HEK293 (cell line): ENCODE measurements around the gene F9.

Source experiments
- CTCF ChIA-PET: fragments of 350-600 bp; formaldehyde crosslinking; extraction: SDS; loops from one replicate; lab custom pipeline; 2021; ENCODE audit warnings: antibody characterized with exemption; lab: Yijun Ruan, JAX
- POLR2A ChIA-PET: fragments of 300-600 bp; formaldehyde crosslinking; extraction: SDS; loops from one replicate; lab custom pipeline; 2020; ENCODE audit warnings: antibody characterized with exemption, inconsistent platforms; lab: Yijun Ruan, JAX
- H3K27ac ChIP-seq: fragments of 200-500 bp; sonication (Bioruptor generic); 2 replicates; pipeline ENCODE4 v1.5.1; 2014; ENCODE audit warnings: low read depth, low read length, control low read depth, inconsistent platforms; ENCODE audit errors: extremely low read depth
- H3K36me3 ChIP-seq, 2 experiments: fragments of 200-500 bp in 1 of 2; sonication (Bioruptor generic) in 1 of 2; 1 replicate in 1 of 2; 2 replicates in 1 of 2; pipeline ENCODE4 v1.5.1; 2014 to 2017; ENCODE audit warnings: inconsistent platforms in 2 of 2, low read length in 2 of 2; ENCODE audit not compliant: control insufficient read depth in 2 of 2, insufficient read depth in 1 of 2
- H3K4me1 ChIP-seq: fragments of 200-500 bp; sonication (Bioruptor generic); 2 replicates; pipeline ENCODE4 v1.5.1; 2014; ENCODE audit warnings: mild to moderate bottlenecking, low read length, inconsistent platforms; ENCODE audit not compliant: control insufficient read depth, insufficient read depth
- H3K4me3 ChIP-seq: 2 replicates; pipeline ENCODE4 v1.5.1; 2011; ENCODE audit warnings: low read depth, mild to moderate bottlenecking, control low read depth, low read length, moderate library complexity
- H3K9me3 ChIP-seq: fragments of 200-500 bp; sonication (Bioruptor generic); 2 replicates; pipeline ENCODE4 v1.5.1; 2014; ENCODE audit warnings: low read depth, low read length, inconsistent platforms; ENCODE audit not compliant: control insufficient read depth, insufficient read depth
- FEZF1 ChIP-seq: fragments of 450-650 bp; formaldehyde crosslinking; IDR thresholded peaks from 2 replicates; pipeline ENCODE4 v1.5.1; 2016; ENCODE audit warnings: missing biosample characterization, missing genetic modification characterization
- GLIS2 ChIP-seq: fragments of 450-650 bp; formaldehyde crosslinking; IDR thresholded peaks from 2 replicates; pipeline ENCODE4 v1.5.1; 2016; ENCODE audit warnings: missing biosample characterization, missing genetic modification characterization
- INSM2 ChIP-seq: fragments of 450-650 bp; formaldehyde crosslinking; IDR thresholded peaks from 2 replicates; pipeline ENCODE4 v1.5.1; 2016; ENCODE audit warnings: missing biosample characterization, missing genetic modification characterization
- RBAK ChIP-seq: fragments of 450-650 bp; formaldehyde crosslinking; IDR thresholded peaks from 2 replicates; pipeline ENCODE4 v1.5.1; 2016; ENCODE audit warnings: missing biosample characterization, missing genetic modification characterization
- YY1 ChIP-seq: fragments of 450-650 bp; formaldehyde crosslinking; IDR thresholded peaks from 2 replicates; pipeline ENCODE4 v1.5.1; 2018; ENCODE audit warnings: missing biosample characterization, missing genetic modification characterization
- ZBTB48 ChIP-seq: fragments of 450-650 bp; formaldehyde crosslinking; IDR thresholded peaks from 2 replicates; pipeline ENCODE4 v1.5.1; 2016; ENCODE audit warnings: missing biosample characterization, missing genetic modification characterization
- ZFHX2 ChIP-seq: fragments of 450-650 bp; formaldehyde crosslinking; conservative IDR thresholded peaks from 2 replicates; pipeline ENCODE4 v1.5.1; 2016; ENCODE audit warnings: missing biosample characterization, missing genetic modification characterization
- ZFP37 ChIP-seq: fragments of 450-650 bp; formaldehyde crosslinking; IDR thresholded peaks from 2 replicates; pipeline ENCODE4 v1.5.1; 2016; ENCODE audit warnings: missing biosample characterization, missing genetic modification characterization
- ZNF146 ChIP-seq: fragments of 450-650 bp; formaldehyde crosslinking; IDR thresholded peaks from 2 replicates; pipeline ENCODE4 v1.5.1; 2016; ENCODE audit warnings: missing biosample characterization, missing genetic modification characterization
- ZNF184 ChIP-seq: fragments of 450-650 bp; IDR thresholded peaks from 2 replicates; pipeline ENCODE4 v1.5.1; 2018; ENCODE audit warnings: missing biosample characterization, mild to moderate bottlenecking, missing genetic modification characterization
- ZNF214 ChIP-seq: fragments of 450-650 bp; formaldehyde crosslinking; IDR thresholded peaks from 2 replicates; pipeline ENCODE4 v1.5.1; 2017; ENCODE audit warnings: missing biosample characterization, mild to moderate bottlenecking, missing genetic modification characterization, borderline replicate concordance
- ZNF24 ChIP-seq: fragments of 450-650 bp; formaldehyde crosslinking; IDR thresholded peaks from 2 replicates; pipeline ENCODE4 v1.5.1; 2016; ENCODE audit warnings: missing biosample characterization, missing genetic modification characterization
- ZNF362 ChIP-seq: fragments of 450-650 bp; formaldehyde crosslinking; IDR thresholded peaks from 2 replicates; pipeline ENCODE4 v1.5.1; 2016; ENCODE audit warnings: missing biosample characterization, missing genetic modification characterization
- ZNF404 ChIP-seq: fragments of 450-650 bp; formaldehyde crosslinking; IDR thresholded peaks from 2 replicates; pipeline ENCODE4 v1.5.1; 2017; ENCODE audit warnings: missing biosample characterization, missing genetic modification characterization
- ZNF561 ChIP-seq: fragments of 450-650 bp; IDR thresholded peaks from 2 replicates; pipeline ENCODE4 v1.5.1; 2018; ENCODE audit warnings: missing biosample characterization, missing genetic modification characterization, borderline replicate concordance
- ZNF585B ChIP-seq: fragments of 450-650 bp; formaldehyde crosslinking; IDR thresholded peaks from 2 replicates; pipeline ENCODE4 v1.5.1; 2016; ENCODE audit warnings: missing biosample characterization, missing genetic modification characterization
- ZNF670 ChIP-seq: fragments of 450-650 bp; formaldehyde crosslinking; IDR thresholded peaks from 2 replicates; pipeline ENCODE4 v1.5.1; 2016; ENCODE audit warnings: missing biosample characterization, missing genetic modification characterization, low read depth
- ZNF76 ChIP-seq: fragments of 450-650 bp; formaldehyde crosslinking; IDR thresholded peaks from 2 replicates; pipeline ENCODE4; 2016; ENCODE audit warnings: low read depth, missing biosample characterization, missing genetic modification characterization, borderline replicate concordance
- ZNF830 ChIP-seq: fragments of 450-650 bp; IDR thresholded peaks from 2 replicates; pipeline ENCODE4 v1.5.0; 2018; ENCODE audit warnings: missing biosample characterization, missing genetic modification characterization, low read depth, mild to moderate bottlenecking, moderate library complexity
- TF ChIP-seq, protein P1 (sequence below): fragments of 450-650 bp; formaldehyde crosslinking; IDR thresholded peaks from 2 replicates; pipeline ENCODE4 v1.5.1; 2016; ENCODE audit warnings: missing biosample characterization, missing genetic modification characterization
- TF ChIP-seq, protein P2 (sequence below): fragments of 450-650 bp; formaldehyde crosslinking; IDR thresholded peaks from 2 replicates; pipeline ENCODE4 v1.5.1; 2016; ENCODE audit warnings: missing biosample characterization, missing genetic modification characterization, borderline replicate concordance
- TF ChIP-seq, protein P3 (sequence below): fragments of 450-650 bp; formaldehyde crosslinking; IDR thresholded peaks from 2 replicates; pipeline ENCODE4 v1.5.1; 2016; ENCODE audit warnings: missing biosample characterization, missing genetic modification characterization

The F9 gene

GRCh38 chrX:139508099-139508498 lies 22.4 kb upstream of the F9 start:
- POLR2A ChIA-PET = no interaction called here
- Histone ChIP-seq H3K27ac (no peak overlapping the region), H3K9me3 (no peaks in the 10 kb centered on the region), H3K36me3 (no peaks in the 10 kb centered on the region), H3K4me3 (no peak overlapping the region), H3K4me1 (no peaks in the 10 kb centered on the region)
- CTCF ChIA-PET = interaction anchor here (0.6 to 1.0 kb wide), 2 partner anchors 15 to 40 kb away, joined by 3 to 4 read pairs; no protein-coding TSS in a partner anchor
- TF ChIP-seq ZNF404 (tag by site-specific recombination) (no peak), RBAK (tag by site-specific recombination) (no peak), ZBTB48 (no peak)
- TF ChIP-seq, protein P1, sequence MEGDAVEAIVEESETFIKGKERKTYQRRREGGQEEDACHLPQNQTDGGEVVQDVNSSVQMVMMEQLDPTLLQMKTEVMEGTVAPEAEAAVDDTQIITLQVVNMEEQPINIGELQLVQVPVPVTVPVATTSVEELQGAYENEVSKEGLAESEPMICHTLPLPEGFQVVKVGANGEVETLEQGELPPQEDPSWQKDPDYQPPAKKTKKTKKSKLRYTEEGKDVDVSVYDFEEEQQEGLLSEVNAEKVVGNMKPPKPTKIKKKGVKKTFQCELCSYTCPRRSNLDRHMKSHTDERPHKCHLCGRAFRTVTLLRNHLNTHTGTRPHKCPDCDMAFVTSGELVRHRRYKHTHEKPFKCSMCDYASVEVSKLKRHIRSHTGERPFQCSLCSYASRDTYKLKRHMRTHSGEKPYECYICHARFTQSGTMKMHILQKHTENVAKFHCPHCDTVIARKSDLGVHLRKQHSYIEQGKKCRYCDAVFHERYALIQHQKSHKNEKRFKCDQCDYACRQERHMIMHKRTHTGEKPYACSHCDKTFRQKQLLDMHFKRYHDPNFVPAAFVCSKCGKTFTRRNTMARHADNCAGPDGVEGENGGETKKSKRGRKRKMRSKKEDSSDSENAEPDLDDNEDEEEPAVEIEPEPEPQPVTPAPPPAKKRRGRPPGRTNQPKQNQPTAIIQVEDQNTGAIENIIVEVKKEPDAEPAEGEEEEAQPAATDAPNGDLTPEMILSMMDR = no peak
- TF ChIP-seq, protein P2, sequence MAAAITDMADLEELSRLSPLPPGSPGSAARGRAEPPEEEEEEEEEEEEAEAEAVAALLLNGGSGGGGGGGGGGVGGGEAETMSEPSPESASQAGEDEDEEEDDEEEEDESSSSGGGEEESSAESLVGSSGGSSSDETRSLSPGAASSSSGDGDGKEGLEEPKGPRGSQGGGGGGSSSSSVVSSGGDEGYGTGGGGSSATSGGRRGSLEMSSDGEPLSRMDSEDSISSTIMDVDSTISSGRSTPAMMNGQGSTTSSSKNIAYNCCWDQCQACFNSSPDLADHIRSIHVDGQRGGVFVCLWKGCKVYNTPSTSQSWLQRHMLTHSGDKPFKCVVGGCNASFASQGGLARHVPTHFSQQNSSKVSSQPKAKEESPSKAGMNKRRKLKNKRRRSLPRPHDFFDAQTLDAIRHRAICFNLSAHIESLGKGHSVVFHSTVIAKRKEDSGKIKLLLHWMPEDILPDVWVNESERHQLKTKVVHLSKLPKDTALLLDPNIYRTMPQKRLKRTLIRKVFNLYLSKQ (tag by site-specific recombination) = no peak

GRCh38 chrX:139518475-139518874 lies 12.1 kb upstream of the F9 start:
- H3K9me3 ChIP-seq = no peaks in the 10 kb centered on the region
- no peak overlapping the region for H3K4me3 ChIP-seq
- H3K4me1 ChIP-seq = no peaks in the 10 kb centered on the region
- no peak for TF ChIP-seq YY1 (tag by site-specific recombination)
- TF ChIP-seq GLIS2 (tag by site-specific recombination) = no peak
- no peak for TF ChIP-seq ZNF24 (tag by site-specific recombination)
- TF ChIP-seq ZNF362 = no peak
- TF ChIP-seq ZNF670 = no peak
- no peak for TF ChIP-seq FEZF1 (tag by site-specific recombination)
- no peak for TF ChIP-seq ZNF146 (tag by site-specific recombination)
- no peak for TF ChIP-seq ZNF214 (tag by site-specific recombination)
- TF ChIP-seq INSM2 = no peak
- no peak for TF ChIP-seq ZFP37
- TF ChIP-seq ZNF76 = no peak
- TF ChIP-seq, protein P3, sequence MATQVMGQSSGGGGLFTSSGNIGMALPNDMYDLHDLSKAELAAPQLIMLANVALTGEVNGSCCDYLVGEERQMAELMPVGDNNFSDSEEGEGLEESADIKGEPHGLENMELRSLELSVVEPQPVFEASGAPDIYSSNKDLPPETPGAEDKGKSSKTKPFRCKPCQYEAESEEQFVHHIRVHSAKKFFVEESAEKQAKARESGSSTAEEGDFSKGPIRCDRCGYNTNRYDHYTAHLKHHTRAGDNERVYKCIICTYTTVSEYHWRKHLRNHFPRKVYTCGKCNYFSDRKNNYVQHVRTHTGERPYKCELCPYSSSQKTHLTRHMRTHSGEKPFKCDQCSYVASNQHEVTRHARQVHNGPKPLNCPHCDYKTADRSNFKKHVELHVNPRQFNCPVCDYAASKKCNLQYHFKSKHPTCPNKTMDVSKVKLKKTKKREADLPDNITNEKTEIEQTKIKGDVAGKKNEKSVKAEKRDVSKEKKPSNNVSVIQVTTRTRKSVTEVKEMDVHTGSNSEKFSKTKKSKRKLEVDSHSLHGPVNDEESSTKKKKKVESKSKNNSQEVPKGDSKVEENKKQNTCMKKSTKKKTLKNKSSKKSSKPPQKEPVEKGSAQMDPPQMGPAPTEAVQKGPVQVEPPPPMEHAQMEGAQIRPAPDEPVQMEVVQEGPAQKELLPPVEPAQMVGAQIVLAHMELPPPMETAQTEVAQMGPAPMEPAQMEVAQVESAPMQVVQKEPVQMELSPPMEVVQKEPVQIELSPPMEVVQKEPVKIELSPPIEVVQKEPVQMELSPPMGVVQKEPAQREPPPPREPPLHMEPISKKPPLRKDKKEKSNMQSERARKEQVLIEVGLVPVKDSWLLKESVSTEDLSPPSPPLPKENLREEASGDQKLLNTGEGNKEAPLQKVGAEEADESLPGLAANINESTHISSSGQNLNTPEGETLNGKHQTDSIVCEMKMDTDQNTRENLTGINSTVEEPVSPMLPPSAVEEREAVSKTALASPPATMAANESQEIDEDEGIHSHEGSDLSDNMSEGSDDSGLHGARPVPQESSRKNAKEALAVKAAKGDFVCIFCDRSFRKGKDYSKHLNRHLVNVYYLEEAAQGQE (tag by site-specific recombination) = no peak
- no peak for TF ChIP-seq ZNF585B (tag by site-specific recombination)
- TF ChIP-seq ZFHX2 (tag by site-specific recombination) = no peak
- TF ChIP-seq ZNF184 = no peak
- no peak for TF ChIP-seq ZNF561 (tag by site-specific recombination)
- TF ChIP-seq ZNF830 (tag by site-specific recombination) = no peak
- ChIA-PET POLR2A (no interaction called here), CTCF (no interaction called here)
- H3K27ac ChIP-seq = no peak overlapping the region
- H3K36me3 ChIP-seq = no peaks in the 10 kb centered on the region
